DND-41 (cell line): ENCODE results near the gene PIEZO1.
A peak's percentile ranks its signal among the peaks of the same experiment; 100 is the strongest.

Experiments
- ATAC-seq: fragments of 200-7000 bp; cut with Tn5 transposase; 3 replicates; pipeline ENCODE4 v1.9.1; 2021; ENCODE audit warnings: low read depth; ENCODE audit not compliant: insufficient read depth
- DNase-seq: peaks from one replicate; pipeline ENCODE4 v3.0.0-alpha.2; 2020
- H2AFZ ChIP-seq: 2 replicates; pipeline ENCODE4 v1.6.0; 2012; ENCODE audit warnings: low read depth, low read length
- H3K27ac ChIP-seq: 2 replicates; pipeline ENCODE4 v1.5.1; 2012; ENCODE audit warnings: low read length, inconsistent platforms
- H3K27me3 ChIP-seq: fragments of 200-600 bp; sonication (generic); 2 replicates; pipeline ENCODE4 v1.6.0; 2012; ENCODE audit warnings: low read length, mild to moderate bottlenecking, inconsistent platforms; ENCODE audit not compliant: insufficient read depth, poor library complexity
- H3K36me3 ChIP-seq: 2 replicates; pipeline ENCODE4 v1.5.1; 2012; ENCODE audit warnings: low read length, inconsistent platforms; ENCODE audit not compliant: insufficient read depth
- H3K4me1 ChIP-seq: 2 replicates; pipeline ENCODE4 v1.5.1; 2012; ENCODE audit warnings: mild to moderate bottlenecking, low read length; ENCODE audit not compliant: insufficient read depth
- H3K4me2 ChIP-seq: 2 replicates; pipeline ENCODE4 v1.6.0; 2012; ENCODE audit warnings: mild to moderate bottlenecking, moderate library complexity, low read length, inconsistent platforms; ENCODE audit not compliant: insufficient read depth
- H3K4me3 ChIP-seq, 2 experiments: fragments of 200-600 bp in 1 of 2; shearing (Covaris generic) in 1 of 2; 2 replicates each; pipeline ENCODE4 v1.5.1; 2012 to 2016; ENCODE audit warnings: inconsistent platforms in 2 of 2, low read length in 2 of 2, mild to moderate bottlenecking in 2 of 2, low read depth in 1 of 2, moderate library complexity in 1 of 2
- H3K79me2 ChIP-seq: 2 replicates; pipeline ENCODE4 v1.6.0; 2012; ENCODE audit warnings: low read length, inconsistent platforms; ENCODE audit not compliant: insufficient read depth
- H3K9ac ChIP-seq: 2 replicates; pipeline ENCODE4 v1.6.0; 2012; ENCODE audit warnings: low read depth, mild to moderate bottlenecking, inconsistent platforms, low read length, moderate library complexity
- H3K9me3 ChIP-seq: 2 replicates; pipeline ENCODE4 v1.5.1; 2012; ENCODE audit warnings: low read length, moderate library complexity, mild to moderate bottlenecking, inconsistent platforms; ENCODE audit not compliant: insufficient read depth, severe bottlenecking
- H4K20me1 ChIP-seq: 2 replicates; pipeline ENCODE4 v1.6.0; 2012; ENCODE audit warnings: low read length; ENCODE audit not compliant: insufficient read depth
- EZH2 ChIP-seq: IDR thresholded peaks from 3 replicates; pipeline ENCODE4 v1.6.1; 2012; ENCODE audit warnings: borderline replicate concordance, low read depth, mild to moderate bottlenecking, moderate library complexity, low read length, inconsistent platforms; ENCODE audit not compliant: severe bottlenecking
- TF ChIP-seq, protein P1 (sequence below): IDR thresholded peaks from 2 replicates; pipeline ENCODE4 v1.5.1; 2012; ENCODE audit warnings: borderline replicate concordance, low read length, moderate library complexity, mild to moderate bottlenecking; ENCODE audit not compliant: poor library complexity, severe bottlenecking; ENCODE audit errors: extremely low read depth

PIEZO1 gene

DNA sequence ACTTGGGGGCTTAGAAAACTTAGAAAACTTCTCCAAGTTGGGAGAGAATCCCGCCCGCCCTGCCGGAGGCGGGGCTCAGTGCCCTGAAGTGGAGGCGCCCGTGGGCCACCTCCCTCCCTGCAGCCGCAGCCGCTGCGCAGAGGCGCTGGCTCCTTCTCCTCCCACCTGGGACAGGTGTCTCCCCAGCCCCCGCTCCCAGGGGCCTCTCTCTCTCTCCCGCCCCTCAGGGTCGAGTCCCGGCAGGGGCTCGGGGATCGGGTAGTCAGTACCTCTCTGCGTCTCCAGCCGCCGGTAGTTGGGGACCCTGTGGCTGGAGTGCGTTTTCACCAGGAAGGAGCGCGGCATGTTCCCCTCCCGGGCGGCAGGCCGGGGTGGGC lies 99.0 kb downstream of the PIEZO1 start:
- H3K9ac ChIP-seq = peak overlapping the region; percentile 30; the same call in 1 of the 2 replicates
- H3K27me3 ChIP-seq = peaks cover 20% of the 10 kb centered on the region
- H4K20me1 ChIP-seq = peaks cover 24% of the 10 kb centered on the region
- H2AFZ ChIP-seq = no peak overlapping the region
- no peak for DNase-seq
- H3K79me2 ChIP-seq = no peaks in the 10 kb centered on the region
- H3K4me2 ChIP-seq = peak overlapping the region; percentile 68
- H3K9me3 ChIP-seq = no peaks in the 10 kb centered on the region
- no peaks in the 10 kb centered on the region for H3K36me3 ChIP-seq
- peak; percentile 51; the same call in 2 of the 3 replicates for ATAC-seq
- peaks cover 15% of the 10 kb centered on the region for H3K4me1 ChIP-seq
- no peak overlapping the region for H3K27ac ChIP-seq
- peak overlapping the region; percentile 16 to 50; a peak in 3 of 4 replicates for H3K4me3 ChIP-seq
- TF ChIP-seq EZH2 = peak; percentile 23
- TF ChIP-seq, protein P1, sequence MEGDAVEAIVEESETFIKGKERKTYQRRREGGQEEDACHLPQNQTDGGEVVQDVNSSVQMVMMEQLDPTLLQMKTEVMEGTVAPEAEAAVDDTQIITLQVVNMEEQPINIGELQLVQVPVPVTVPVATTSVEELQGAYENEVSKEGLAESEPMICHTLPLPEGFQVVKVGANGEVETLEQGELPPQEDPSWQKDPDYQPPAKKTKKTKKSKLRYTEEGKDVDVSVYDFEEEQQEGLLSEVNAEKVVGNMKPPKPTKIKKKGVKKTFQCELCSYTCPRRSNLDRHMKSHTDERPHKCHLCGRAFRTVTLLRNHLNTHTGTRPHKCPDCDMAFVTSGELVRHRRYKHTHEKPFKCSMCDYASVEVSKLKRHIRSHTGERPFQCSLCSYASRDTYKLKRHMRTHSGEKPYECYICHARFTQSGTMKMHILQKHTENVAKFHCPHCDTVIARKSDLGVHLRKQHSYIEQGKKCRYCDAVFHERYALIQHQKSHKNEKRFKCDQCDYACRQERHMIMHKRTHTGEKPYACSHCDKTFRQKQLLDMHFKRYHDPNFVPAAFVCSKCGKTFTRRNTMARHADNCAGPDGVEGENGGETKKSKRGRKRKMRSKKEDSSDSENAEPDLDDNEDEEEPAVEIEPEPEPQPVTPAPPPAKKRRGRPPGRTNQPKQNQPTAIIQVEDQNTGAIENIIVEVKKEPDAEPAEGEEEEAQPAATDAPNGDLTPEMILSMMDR = no peak

DNA sequence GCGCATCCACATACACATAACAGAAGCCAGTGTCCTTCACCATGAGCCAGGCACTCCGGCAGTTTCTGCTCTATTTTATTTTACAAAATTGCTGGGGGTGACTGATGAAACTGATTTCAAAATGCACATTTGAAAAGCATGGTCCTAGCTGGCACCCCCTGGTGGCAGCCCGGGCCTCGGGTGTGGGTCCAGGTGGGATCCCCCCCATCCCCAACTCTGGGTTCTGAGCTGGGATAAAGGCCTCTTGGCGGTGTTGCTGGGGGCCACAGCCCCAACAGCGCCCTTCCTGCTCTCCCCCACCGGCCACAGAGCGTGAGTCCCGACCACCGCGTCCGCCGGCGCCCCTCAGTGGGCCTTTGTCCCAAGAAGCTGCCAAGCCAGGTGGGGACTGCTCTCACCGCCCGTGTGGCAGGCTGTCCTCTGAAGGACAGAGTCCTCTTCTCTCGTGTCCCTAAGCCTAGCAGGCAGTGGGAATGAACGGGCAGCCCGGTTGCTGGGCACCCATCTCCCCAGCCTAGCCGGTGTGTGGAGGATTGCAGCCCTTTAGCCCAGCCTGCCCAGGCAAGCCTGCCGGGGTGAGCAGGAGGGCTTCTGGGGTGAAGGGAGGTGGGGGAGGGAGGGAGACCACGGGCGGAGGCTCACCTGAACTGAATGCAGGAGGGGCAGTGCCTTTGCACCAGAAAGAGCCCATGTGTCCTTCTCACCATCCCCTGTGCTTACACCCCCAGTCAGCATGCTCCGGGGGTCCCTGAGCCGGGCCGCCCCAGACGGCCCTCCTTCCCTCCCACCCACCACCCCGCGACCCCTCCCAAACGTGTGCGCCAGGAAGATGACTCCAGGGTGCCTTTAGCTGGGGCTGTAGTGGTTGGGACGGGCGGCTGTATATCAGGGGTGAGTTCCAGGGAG lies 99.6 kb downstream of the PIEZO1 start:
- Histone ChIP-seq H3K9ac (peak overlapping the region; percentile 30; the same call in 1 of the 2 replicates), H4K20me1 (peaks cover 24% of the 10 kb centered on the region), H3K4me3 (peak overlapping the region in 1 of 2 experiments; percentile 50; a peak in 3 of 4 replicates), H3K4me1 (peaks cover 15% of the 10 kb centered on the region), H3K27me3 (peaks cover 20% of the 10 kb centered on the region), H3K4me2 (peak overlapping the region; percentile 68), H3K27ac (no peak overlapping the region), H3K36me3 (no peaks in the 10 kb centered on the region), H2AFZ (no peak overlapping the region), H3K9me3 (no peaks in the 10 kb centered on the region), H3K79me2 (no peaks in the 10 kb centered on the region)
- no peak for ATAC-seq
- no peak for TF ChIP-seq EZH2
- TF ChIP-seq, protein P1 = peak; percentile 59
- DNase-seq = peak; percentile 31

DNA sequence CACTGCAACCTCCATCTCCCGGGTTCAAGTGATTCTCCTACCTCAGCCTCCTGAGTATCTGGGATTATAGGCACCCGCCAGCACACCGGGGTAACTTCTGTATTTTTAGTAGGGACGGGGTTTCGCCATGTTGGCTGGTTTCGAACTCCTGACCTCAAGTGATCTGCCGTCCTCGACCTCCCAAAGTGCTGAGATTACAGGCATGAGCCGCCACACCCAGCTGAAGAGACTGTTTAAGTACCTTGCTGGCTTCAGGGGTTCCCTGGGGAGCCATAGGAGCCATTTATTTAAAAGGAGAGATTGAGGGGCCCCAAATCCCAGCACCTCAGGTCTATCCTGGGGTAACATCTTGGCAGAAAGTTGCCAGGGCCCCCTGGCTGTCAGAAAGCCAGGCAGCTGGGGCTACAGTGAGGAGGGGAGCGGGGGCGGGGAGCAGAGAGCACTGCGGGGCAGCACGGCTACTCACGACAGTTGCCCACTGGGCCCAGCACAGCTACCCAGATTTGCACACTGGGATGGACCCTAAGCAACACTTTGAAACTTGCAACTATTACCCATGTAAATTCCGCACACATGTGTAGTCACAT lies 100.4 kb downstream of the PIEZO1 start:
- no peak overlapping the region for H3K4me2 ChIP-seq
- H3K79me2 ChIP-seq = no peaks in the 10 kb centered on the region
- no peak for DNase-seq
- H3K4me3 ChIP-seq = no peak overlapping the region
- no peak overlapping the region for H3K9ac ChIP-seq
- TF ChIP-seq EZH2 = no peak
- TF ChIP-seq, protein P1 = no peak
- no peaks in the 10 kb centered on the region for H3K36me3 ChIP-seq
- H3K9me3 ChIP-seq = no peaks in the 10 kb centered on the region
- peaks cover 24% of the 10 kb centered on the region for H4K20me1 ChIP-seq
- peaks cover 15% of the 10 kb centered on the region for H3K4me1 ChIP-seq
- no peak for ATAC-seq
- H3K27ac ChIP-seq = no peak overlapping the region
- H2AFZ ChIP-seq = no peak overlapping the region
- peaks cover 20% of the 10 kb centered on the region for H3K27me3 ChIP-seq
